KMS-11 (cell line): ENCODE results near the gene CCDC177.

Source experiments
- H2AFZ ChIP-seq: fragments of 200-600 bp; sonication (generic); 2 replicates; pipeline ENCODE4 v1.6.1; 2016; ENCODE audit warnings: antibody characterized with exemption, mixed run types, low read depth
- H3K27ac ChIP-seq: fragments of 200-600 bp; sonication (generic); 2 replicates; pipeline ENCODE4 v1.6.1; 2016; ENCODE audit warnings: mild to moderate bottlenecking, mixed run types
- H3K27me3 ChIP-seq: fragments of 200-600 bp; sonication (generic); 2 replicates; pipeline ENCODE4 v1.6.1; 2017; ENCODE audit warnings: mild to moderate bottlenecking, low read depth, mixed run types, moderate library complexity; ENCODE audit not compliant: insufficient read depth
- H3K36me3 ChIP-seq: fragments of 200-600 bp; sonication (generic); 2 replicates; pipeline ENCODE4 v1.6.1; 2017; ENCODE audit warnings: mild to moderate bottlenecking, mixed run types; ENCODE audit not compliant: insufficient read depth
- H3K4me1 ChIP-seq: fragments of 200-600 bp; sonication (generic); 2 replicates; pipeline ENCODE4 v1.6.1; 2016; ENCODE audit warnings: mild to moderate bottlenecking, low read depth, mixed run types; ENCODE audit not compliant: poor library complexity, severe bottlenecking
- H3K4me2 ChIP-seq: fragments of 200-600 bp; sonication (generic); 2 replicates; pipeline ENCODE4 v1.7.0; 2016; ENCODE audit warnings: mild to moderate bottlenecking, mixed run types
- H3K4me3 ChIP-seq: fragments of 200-600 bp; sonication (generic); IDR thresholded peaks from 2 replicates; pipeline ENCODE4 v1.6.1; 2017; ENCODE audit warnings: low read depth, low read length, mixed read lengths; ENCODE audit not compliant: insufficient read depth
- H3K79me2 ChIP-seq: fragments of 200-600 bp; sonication (generic); 2 replicates; pipeline ENCODE4 v1.6.1; 2016; ENCODE audit warnings: low read depth, mixed run types; ENCODE audit not compliant: insufficient read depth
- H3K9ac ChIP-seq: fragments of 200-600 bp; sonication (generic); 2 replicates; pipeline ENCODE4 v1.6.1; 2016; ENCODE audit warnings: mild to moderate bottlenecking, mixed run types
- H4K20me1 ChIP-seq: fragments of 200-600 bp; sonication (generic); 2 replicates; pipeline ENCODE4 v1.6.1; 2016; ENCODE audit warnings: mild to moderate bottlenecking, mixed run types; ENCODE audit not compliant: insufficient read depth
- CTCF ChIP-seq: fragments of 200-600 bp; sonication (generic); conservative IDR thresholded peaks from 2 replicates; pipeline ENCODE4 v1.6.1; 2017; ENCODE audit warnings: low read depth, mild to moderate bottlenecking, antibody characterized with exemption, low read length, moderate library complexity, mixed read lengths

Gene CCDC177

DNA sequence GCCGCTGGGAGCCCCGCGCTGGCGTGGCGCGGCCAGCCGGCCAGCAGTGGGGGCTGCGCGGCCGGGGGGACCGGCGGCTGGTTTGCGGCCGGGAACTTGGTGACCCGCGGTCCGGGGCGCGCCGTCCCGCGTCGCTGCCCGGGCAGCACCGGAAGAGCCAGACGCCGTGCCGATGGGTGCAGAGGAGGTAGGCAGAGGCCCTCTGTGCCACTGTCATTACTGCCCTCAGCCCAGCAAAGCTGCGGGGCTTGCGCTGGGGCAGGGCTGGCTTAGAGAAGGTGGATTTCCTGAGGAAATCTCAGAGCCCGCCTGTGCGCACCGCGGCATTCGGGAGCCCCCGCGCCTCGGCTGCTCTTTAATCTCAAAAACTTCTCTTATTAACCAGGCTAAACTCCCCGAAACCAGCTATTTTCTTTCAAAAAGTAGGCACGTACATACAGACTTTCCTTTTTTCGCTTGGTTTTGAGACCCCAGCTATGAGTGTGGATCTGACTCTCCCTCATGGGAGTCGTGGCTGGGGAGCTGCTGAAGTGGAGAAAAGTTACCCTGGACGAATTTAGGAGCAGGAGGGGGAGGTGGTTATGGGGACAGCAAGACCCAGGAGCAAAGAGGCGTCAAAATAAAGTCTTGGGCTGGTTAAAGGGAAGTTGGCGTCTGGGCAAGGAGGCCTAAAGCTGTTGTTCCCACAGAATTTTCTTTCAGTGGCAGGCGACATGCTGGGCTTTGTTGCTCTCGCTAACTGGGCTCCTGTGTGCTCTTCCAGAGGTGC, 37.5 kb upstream of the CCDC177 start:
- H3K79me2 ChIP-seq: no peaks in the 10 kb centered on the region; the same call in 1 of the 2 replicates
- H3K27me3 ChIP-seq: no peaks in the 10 kb centered on the region
- H3K4me1 ChIP-seq: peaks cover 47% of the 10 kb centered on the region
- peak overlapping the region; percentile 55; the same call in 1 of the 2 replicates for H3K9ac ChIP-seq
- TF ChIP-seq CTCF: no peak
- peak overlapping the region; percentile 27; the same call in 1 of the 2 replicates for H3K27ac ChIP-seq
- H3K4me3 ChIP-seq: no peak overlapping the region
- H3K36me3 ChIP-seq: no peaks in the 10 kb centered on the region
- peak overlapping the region; percentile 75 for H3K4me2 ChIP-seq
- no peaks in the 10 kb centered on the region for H4K20me1 ChIP-seq
- H2AFZ ChIP-seq: peak overlapping the region; percentile 42; the same call in 1 of the 2 replicates

DNA sequence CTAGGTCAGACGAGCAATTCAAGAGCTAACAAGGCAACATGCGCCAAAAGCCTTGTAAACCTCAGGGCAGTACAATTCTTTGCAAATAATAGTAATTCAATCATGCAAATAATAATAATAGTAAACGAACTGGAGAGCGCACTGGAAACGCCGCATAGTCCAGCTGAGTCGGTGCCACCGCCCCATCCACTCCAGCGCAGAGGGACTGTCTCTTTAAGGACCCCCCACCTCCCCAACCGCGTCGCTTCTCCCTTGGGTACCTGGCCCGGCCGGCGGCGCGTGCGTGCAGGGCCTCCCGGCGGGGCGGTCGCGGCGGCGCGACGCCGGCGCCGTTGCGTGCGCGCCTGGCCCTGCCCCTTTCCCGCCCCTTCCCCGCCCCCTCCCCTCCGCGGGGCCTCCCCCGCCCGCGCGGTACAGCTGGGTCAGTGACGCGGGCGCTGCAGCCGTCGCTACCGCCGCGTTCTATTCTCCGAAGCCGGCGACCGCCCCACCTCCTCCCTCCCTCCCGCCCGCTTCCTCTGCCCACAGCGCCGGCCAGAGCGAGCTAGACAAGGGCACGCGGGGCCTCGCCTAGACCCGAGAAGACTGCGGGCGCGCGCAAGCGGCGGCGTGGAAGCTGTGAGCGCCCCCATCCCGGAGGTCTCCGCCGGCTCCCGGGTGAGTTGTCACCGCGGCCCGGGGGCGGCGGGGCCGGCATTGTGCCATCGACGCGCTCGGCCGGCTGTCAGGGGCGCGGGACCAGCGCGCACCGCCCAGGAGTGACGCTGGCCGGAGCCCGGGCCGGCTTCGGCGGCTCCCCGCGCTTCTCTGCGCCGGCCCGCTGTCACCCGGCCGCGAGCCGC, 36.7 kb upstream of the CCDC177 start, which contains the start of gene SUSD6:
Gene SUSD6 (plus strand): TSS at position 425 of the 842 bp plus-strand sequence. CDS start 46,997 bp downstream, outside the sequence.
- Histone ChIP-seq H3K9ac (peak within 1 kb of the TSS; percentile 55; the same call in 1 of the 2 replicates), H3K36me3 (no peaks in the 10 kb centered on the region), H3K4me1 (peaks cover 39% of the 10 kb centered on the region), H3K27ac (peak within 1 kb of the TSS; percentile 27; the same call in 1 of the 2 replicates), H3K4me2 (peak within 1 kb of the TSS; percentile 75), H4K20me1 (no peaks in the 10 kb centered on the region), H2AFZ (peak within 1 kb of the TSS; percentile 76; the same call in 1 of the 2 replicates), H3K4me3 (no peak within 1 kb of the TSS), H3K79me2 (no peaks in the 10 kb centered on the region; the same call in 1 of the 2 replicates), H3K27me3 (no peaks in the 10 kb centered on the region)
- TF ChIP-seq CTCF: no peak

DNA sequence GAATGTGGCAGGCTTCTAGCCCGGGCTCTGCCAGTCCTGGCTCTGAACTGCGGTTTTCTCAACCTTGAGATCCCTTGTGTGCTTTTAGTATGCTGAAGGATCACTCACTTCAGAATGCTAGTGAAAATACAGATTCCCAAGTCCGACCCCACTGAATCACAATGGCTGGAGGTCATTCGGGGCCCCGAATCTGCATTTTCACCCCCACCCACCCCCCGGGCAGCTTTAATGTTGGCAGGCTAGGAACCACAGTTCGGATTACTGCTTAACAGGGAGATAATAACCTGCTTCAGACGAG, 36.2 kb upstream of the CCDC177 start:
- Histone ChIP-seq H4K20me1 (no peaks in the 10 kb centered on the region), H3K79me2 (no peaks in the 10 kb centered on the region; the same call in 1 of the 2 replicates), H3K36me3 (no peaks in the 10 kb centered on the region), H2AFZ (peak overlapping the region; percentile 76; the same call in 1 of the 2 replicates), H3K4me3 (no peak overlapping the region), H3K4me2 (peak overlapping the region; percentile 73; the same call in 1 of the 2 replicates), H3K27me3 (no peaks in the 10 kb centered on the region), H3K4me1 (peaks cover 34% of the 10 kb centered on the region), H3K9ac (peak overlapping the region; percentile 25; the same call in 1 of the 2 replicates), H3K27ac (no peak overlapping the region)
- TF ChIP-seq CTCF: no peak

- TF ChIP-seq CTCF: no peak
Measured at GRCh38 chr14:69610020-69610873, 35.6 kb upstream of the CCDC177 start.

More at GRCh38 chr14:69610020-69610873, 35.6 kb upstream of the CCDC177 start:
- no peak overlapping the region for H3K4me3 ChIP-seq
- no peaks in the 10 kb centered on the region for H3K27me3 ChIP-seq
- H3K4me2 ChIP-seq: peak overlapping the region; percentile 73; the same call in 1 of the 2 replicates
- peaks cover 28% of the 10 kb centered on the region for H3K4me1 ChIP-seq
- H3K79me2 ChIP-seq: no peaks in the 10 kb centered on the region; the same call in 1 of the 2 replicates
- H4K20me1 ChIP-seq: no peaks in the 10 kb centered on the region
- H3K27ac ChIP-seq: no peak overlapping the region
- peak overlapping the region; percentile 76; the same call in 1 of the 2 replicates for H2AFZ ChIP-seq
- no peak overlapping the region for H3K9ac ChIP-seq
- no peaks in the 10 kb centered on the region for H3K36me3 ChIP-seq
